Tibial artery (tissue), 4 donors: ENCODE measurements around the gene SNX24.

Source experiments
- DNase-seq, 2 donors: peaks; one replicate each; pipeline ENCODE4 v3.0.0-alpha.2; 2019
- H3K27ac ChIP-seq, 2 donors: fragments of 200-600 bp; sonication (generic) in 1 of 2; 1 replicate in 1 of 2; 2 replicates in 1 of 2; pipeline ENCODE4 v1.5.1; 2018 to 2019; ENCODE audit warnings: mild to moderate bottlenecking in 1 of 2
- H3K27me3 ChIP-seq, 2 donors: fragments of 200-600 bp; sonication (generic) in 1 of 2; one replicate each; pipeline versions ENCODE4 v1.5.1 to v1.6.0; 2016 to 2019
- H3K36me3 ChIP-seq, 3 donors: fragments of 200-600 bp; sonication (generic) in 2 of 3; one replicate each; pipeline ENCODE4 v1.5.1; 2016 to 2019; ENCODE audit warnings: mild to moderate bottlenecking in 2 of 3
- H3K4me1 ChIP-seq, 4 donors: fragments of 200-600 bp; sonication (generic) in 2 of 4; 1 replicate in 3 of 4; 2 replicates in 1 of 4; pipeline ENCODE4 v1.5.1; 2016 to 2019
- H3K4me3 ChIP-seq, 2 donors: fragments of 200-600 bp; sonication (generic) in 1 of 2; 1 replicate in 1 of 2; 2 replicates in 1 of 2; pipeline ENCODE4 v1.5.1; 2018 to 2019; ENCODE audit warnings: mild to moderate bottlenecking in 2 of 2
- H3K9me3 ChIP-seq, 3 donors: fragments of 200-600 bp; sonication (generic) in 1 of 3; one replicate each; pipeline ENCODE4 v1.5.1; 2016 to 2019
- intact Hi-C: fragments of 100-400 bp; cut with DNase I; formaldehyde crosslinking; loops from one replicate; pipeline ENCODE4 v1.15.0; 2023; ENCODE audit warnings: low total_unique reads
- TF ChIP-seq, protein P1 (sequence below), 2 experiments: fragments of 200-600 bp in 1 of 2; fragments of 450-650 bp in 1 of 2; IDR thresholded peaks; one replicate each; pipeline ENCODE4 v1.5.1; 2017 to 2019; ENCODE audit warnings: antibody characterized with exemption in 2 of 2, mild to moderate bottlenecking in 1 of 2, moderate library complexity in 1 of 2

SNX24 gene

GRCh38 chr5:122985006-122985700 lies 139.7 kb downstream of the SNX24 start:
- no peak overlapping the region for H3K4me3 ChIP-seq
- DNase-seq = no peak
- H3K27me3 ChIP-seq = no peaks in the 10 kb centered on the region
- peaks cover 0 to 13% (median 2%) of the 10 kb centered on the region in 4 donors for H3K4me1 ChIP-seq
- intact Hi-C loops = no loop called here
- no peaks in the 10 kb centered on the region for H3K36me3 ChIP-seq
- TF ChIP-seq, protein P1, sequence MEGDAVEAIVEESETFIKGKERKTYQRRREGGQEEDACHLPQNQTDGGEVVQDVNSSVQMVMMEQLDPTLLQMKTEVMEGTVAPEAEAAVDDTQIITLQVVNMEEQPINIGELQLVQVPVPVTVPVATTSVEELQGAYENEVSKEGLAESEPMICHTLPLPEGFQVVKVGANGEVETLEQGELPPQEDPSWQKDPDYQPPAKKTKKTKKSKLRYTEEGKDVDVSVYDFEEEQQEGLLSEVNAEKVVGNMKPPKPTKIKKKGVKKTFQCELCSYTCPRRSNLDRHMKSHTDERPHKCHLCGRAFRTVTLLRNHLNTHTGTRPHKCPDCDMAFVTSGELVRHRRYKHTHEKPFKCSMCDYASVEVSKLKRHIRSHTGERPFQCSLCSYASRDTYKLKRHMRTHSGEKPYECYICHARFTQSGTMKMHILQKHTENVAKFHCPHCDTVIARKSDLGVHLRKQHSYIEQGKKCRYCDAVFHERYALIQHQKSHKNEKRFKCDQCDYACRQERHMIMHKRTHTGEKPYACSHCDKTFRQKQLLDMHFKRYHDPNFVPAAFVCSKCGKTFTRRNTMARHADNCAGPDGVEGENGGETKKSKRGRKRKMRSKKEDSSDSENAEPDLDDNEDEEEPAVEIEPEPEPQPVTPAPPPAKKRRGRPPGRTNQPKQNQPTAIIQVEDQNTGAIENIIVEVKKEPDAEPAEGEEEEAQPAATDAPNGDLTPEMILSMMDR (IDR thresholded peaks at IDR 0.05) = no peak
- no peak overlapping the region for H3K27ac ChIP-seq
- no peaks in the 10 kb centered on the region for H3K9me3 ChIP-seq

DNA sequence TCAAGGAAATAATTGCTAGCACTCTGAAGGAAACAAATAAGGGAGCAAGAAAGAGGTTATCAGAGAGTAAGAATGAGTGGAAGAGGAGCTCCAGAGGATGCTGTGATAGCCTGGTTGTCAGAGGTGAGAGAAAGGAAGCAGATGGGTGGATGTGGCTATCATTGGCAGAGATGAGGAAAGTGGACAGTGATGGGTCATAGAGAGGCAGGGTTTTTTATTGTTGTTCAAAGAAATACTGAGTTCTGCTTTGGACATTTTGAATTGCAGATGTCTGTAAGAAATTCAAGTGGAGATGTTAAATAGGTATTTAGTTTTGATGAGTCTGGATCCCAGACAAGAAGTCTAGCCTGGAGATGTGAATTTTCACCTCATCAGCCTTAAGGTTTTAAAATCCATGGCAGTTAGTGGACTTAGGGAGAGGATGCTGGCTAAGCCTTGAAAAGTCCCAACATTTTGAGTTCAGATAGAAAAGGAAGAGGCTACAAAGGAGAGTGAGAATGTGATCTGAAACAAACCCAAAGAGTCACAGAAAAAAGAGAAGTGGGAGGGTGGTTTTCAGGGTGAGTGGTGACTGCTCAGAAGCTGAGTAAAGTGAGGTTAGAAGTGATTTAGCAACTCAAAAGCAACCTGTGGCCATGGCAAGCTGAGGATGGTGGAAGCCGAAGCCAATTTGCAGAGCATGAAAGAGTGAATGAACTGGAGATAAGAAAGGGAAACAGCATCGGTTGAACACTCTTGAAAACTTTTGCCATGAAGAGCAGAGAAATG lies 140.7 kb downstream of the SNX24 start:
- H3K27ac ChIP-seq = no peak overlapping the region
- no peaks in the 10 kb centered on the region for H3K27me3 ChIP-seq
- DNase-seq = no peak
- no peak overlapping the region for H3K4me3 ChIP-seq
- no peaks in the 10 kb centered on the region for H3K9me3 ChIP-seq
- intact Hi-C loops = no loop called here
- H3K4me1 ChIP-seq = peaks cover 0 to 13% (median 2%) of the 10 kb centered on the region in 4 donors
- no peaks in the 10 kb centered on the region for H3K36me3 ChIP-seq
- TF ChIP-seq, protein P1 (IDR thresholded peaks at IDR 0.05) = no peak

- intact Hi-C loops = no loop called here
- DNase-seq = no peak
- Histone ChIP-seq H3K9me3 (no peaks in the 10 kb centered on the region), H3K27ac (no peak overlapping the region), H3K4me1 (no peaks in the 10 kb centered on the region), H3K27me3 (no peaks in the 10 kb centered on the region), H3K4me3 (no peak overlapping the region), H3K36me3 (peaks cover 0 to 6% (median 0%) of the 10 kb centered on the region in 3 donors)
- TF ChIP-seq, protein P1 (IDR thresholded peaks at IDR 0.05) = no peak
These were observed 150.7 kb downstream of the SNX24 start for GRCh38 chr5:122996091-122996490.

- Histone ChIP-seq H3K9me3 (no peaks in the 10 kb centered on the region), H3K4me3 (no peak overlapping the region), H3K27me3 (no peaks in the 10 kb centered on the region), H3K4me1 (no peaks in the 10 kb centered on the region), H3K36me3 (peaks cover 0 to 6% (median 0%) of the 10 kb centered on the region in 3 donors), H3K27ac (no peak overlapping the region)
- DNase-seq = no peak
- intact Hi-C loops = no loop called here
- TF ChIP-seq, protein P1 (IDR thresholded peaks at IDR 0.05) = no peak
These were observed 151.9 kb downstream of the SNX24 start for GRCh38 chr5:122997294-122997693.

DNA sequence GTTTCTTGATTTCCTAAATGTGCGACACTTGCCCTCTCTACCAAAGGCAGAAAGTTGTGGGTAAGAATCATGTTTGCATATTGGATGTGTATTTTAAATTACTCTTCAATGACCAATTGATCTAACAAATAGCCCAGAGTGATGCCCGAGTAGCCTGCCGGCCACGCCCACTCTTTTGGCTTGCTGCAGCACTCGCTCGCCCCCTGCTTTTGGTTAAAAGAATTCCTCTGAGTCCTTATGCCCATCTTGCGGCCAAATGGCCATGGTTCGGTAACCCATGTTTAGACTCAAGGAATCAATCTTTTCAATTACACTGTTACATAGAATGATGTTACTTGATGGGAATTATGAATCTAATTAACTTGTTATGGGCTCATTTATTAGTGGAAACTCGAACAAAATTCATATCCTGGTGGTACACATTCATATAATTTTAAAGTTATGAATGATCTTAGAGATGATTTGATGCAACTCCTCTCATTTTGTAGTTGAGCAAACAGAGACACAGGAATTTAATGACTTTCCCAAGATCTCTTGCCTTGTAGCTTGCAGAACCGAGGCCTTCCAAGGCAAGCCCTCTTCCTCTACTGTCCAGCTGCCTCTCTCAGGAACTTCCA lies 154.6 kb downstream of the SNX24 start:
- DNase-seq = peak in 1 of 2 donors; percentile 34
- H3K27me3 ChIP-seq = no peaks in the 10 kb centered on the region
- intact Hi-C loops = no loop called here
- H3K27ac ChIP-seq = no peak overlapping the region
- no peaks in the 10 kb centered on the region for H3K4me1 ChIP-seq
- no peak overlapping the region for H3K4me3 ChIP-seq
- peaks cover 0 to 6% (median 0%) of the 10 kb centered on the region in 3 donors for H3K36me3 ChIP-seq
- no peaks in the 10 kb centered on the region for H3K9me3 ChIP-seq
- TF ChIP-seq, protein P1 (IDR thresholded peaks at IDR 0.05) = peak; percentile 9 to 10
